GM12872 (cell line): ENCODE measurements around the gene RBM11.

Experiments used
- TF ChIP-seq, protein P1 (sequence below): IDR thresholded peaks from 3 replicates; pipeline ENCODE4 v1.5.1; 2011; ENCODE audit warnings: low read depth, mild to moderate bottlenecking, low read length, moderate library complexity; ENCODE audit not compliant: insufficient read depth

RBM11 gene

DNA sequence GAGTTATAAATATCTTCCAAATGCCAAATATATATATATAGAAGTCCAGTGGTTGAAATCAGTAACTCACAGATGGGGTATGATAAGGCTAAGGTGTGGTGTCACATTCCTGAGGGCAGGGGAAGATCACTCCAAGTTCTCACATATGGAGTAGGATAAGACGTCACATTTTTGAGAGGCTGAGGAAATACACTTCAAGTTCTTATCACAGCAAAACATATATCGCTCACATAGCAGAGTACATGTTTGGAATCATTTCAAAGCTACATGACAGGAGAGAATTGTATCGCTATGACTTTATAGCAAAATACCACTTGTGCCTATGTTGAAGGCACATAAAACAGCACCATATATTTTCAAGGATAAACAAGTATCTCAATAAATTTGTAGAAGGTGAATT is 55.1 kb downstream of the RBM11 start:
- TF ChIP-seq, protein P1, sequence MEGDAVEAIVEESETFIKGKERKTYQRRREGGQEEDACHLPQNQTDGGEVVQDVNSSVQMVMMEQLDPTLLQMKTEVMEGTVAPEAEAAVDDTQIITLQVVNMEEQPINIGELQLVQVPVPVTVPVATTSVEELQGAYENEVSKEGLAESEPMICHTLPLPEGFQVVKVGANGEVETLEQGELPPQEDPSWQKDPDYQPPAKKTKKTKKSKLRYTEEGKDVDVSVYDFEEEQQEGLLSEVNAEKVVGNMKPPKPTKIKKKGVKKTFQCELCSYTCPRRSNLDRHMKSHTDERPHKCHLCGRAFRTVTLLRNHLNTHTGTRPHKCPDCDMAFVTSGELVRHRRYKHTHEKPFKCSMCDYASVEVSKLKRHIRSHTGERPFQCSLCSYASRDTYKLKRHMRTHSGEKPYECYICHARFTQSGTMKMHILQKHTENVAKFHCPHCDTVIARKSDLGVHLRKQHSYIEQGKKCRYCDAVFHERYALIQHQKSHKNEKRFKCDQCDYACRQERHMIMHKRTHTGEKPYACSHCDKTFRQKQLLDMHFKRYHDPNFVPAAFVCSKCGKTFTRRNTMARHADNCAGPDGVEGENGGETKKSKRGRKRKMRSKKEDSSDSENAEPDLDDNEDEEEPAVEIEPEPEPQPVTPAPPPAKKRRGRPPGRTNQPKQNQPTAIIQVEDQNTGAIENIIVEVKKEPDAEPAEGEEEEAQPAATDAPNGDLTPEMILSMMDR = no peak

DNA sequence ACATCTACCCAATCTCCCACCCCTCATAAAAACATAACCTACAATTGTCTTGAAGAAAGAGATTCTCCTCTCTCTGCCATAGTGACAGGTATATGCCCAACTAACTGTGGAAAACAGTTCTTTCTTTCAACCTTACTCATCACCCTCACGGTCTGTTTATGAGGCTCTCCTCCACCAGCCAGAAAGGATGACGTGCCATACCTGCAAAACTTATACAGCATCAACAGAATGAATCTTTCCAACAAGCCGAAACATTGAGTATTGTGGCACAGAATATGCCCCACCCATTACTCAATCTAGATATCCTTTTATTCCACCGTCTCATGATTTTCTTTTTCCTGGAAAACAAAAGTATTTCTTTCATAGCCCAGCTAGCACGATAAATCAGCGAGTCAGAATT is 55.7 kb downstream of the RBM11 start:
- TF ChIP-seq, protein P1 = no peak

DNA sequence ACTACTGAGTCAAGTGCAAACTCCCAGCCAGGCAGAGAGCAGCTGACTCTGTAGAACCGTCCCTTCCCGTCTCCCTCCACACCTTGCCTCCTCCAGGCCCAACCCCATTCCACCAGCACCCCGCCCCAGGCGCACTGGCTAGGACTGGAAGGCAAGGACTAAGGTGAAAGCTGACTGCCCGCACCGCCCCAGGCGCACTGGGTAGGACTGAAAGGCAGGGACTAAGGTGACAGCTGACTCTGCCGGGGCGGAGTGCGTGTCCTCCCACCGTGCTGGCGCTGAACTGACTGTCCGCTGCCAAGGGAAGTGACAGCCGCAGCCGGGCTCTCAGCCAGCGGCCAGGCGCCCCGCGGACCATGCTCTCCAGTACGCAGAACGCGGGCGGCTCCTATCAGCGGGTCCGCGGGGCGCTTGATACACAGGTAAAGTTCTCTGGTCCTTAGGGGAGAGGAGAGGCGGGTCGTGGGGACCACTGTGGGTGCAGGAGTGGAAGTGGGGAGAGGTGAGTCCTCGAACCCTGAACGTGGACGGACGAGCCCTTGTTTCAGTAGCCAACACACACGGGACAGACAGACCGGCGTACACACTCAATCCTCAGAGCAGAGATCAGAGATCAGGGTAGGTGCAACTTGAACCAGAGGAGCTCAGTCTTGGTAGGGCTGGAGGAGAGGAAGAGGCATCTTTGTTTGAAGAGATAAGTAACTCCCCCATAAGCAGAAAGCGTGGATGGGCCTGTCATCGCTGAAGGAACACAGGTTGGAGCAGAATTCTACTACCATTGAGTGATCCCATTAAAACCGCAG is 58.0 kb downstream of the RBM11 start:
- TF ChIP-seq, protein P1 = no peak

DNA sequence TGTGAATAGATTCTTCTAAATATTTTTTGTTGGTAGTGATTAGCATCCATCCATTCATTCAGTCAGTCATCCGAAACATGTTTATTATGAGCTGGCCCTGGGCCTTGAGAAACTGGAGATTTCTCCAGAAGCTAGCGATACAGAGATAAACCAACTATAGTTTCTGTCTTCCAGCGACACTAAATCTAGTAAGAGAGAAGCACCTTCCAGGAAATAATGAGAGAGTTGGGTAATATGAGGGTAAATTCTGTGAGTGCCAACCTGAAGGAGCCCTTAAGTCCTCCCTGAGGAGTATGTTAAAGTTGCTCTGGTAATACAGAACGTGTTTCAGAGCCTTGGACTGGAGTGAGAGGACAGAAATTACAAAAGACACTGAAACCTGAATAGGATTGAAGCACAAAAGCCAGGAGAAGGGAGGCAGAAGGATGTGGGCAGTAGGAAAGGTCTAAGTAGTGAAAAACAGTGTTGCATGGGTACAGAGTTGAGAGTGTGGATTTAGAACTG is 59.8 kb downstream of the RBM11 start:
- TF ChIP-seq, protein P1 = no peak
